ENCODE results near the gene TMEM270.

DNA sequence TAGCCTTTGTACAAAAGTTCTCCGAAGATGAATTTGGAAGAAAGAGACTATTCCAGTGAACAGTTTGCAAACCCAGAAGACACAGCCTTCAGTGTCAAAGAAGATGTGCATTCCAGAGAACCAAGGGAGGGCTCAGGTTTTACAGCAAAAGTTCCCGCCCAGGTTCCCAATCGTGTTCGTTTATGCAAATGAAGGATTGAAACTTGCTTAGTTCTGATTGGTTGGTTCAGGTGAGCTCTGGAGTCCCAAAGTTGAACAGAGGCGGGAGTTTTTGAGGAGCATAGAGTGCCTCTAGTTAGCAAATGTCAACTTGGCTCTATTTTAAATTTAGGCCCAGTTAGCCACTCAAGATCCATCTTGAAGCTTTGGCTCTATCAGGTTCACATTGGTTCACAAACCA is 51.3 kb downstream of the TMEM270 start:
- TF ChIP-seq, protein P1, sequence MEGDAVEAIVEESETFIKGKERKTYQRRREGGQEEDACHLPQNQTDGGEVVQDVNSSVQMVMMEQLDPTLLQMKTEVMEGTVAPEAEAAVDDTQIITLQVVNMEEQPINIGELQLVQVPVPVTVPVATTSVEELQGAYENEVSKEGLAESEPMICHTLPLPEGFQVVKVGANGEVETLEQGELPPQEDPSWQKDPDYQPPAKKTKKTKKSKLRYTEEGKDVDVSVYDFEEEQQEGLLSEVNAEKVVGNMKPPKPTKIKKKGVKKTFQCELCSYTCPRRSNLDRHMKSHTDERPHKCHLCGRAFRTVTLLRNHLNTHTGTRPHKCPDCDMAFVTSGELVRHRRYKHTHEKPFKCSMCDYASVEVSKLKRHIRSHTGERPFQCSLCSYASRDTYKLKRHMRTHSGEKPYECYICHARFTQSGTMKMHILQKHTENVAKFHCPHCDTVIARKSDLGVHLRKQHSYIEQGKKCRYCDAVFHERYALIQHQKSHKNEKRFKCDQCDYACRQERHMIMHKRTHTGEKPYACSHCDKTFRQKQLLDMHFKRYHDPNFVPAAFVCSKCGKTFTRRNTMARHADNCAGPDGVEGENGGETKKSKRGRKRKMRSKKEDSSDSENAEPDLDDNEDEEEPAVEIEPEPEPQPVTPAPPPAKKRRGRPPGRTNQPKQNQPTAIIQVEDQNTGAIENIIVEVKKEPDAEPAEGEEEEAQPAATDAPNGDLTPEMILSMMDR (IDR thresholded peaks at IDR 0.05) = no peak
- TF ChIP-seq MAX (CRISPR knock-in tag; IDR thresholded peaks at IDR 0.05) = no peak

Data from WTC11 (cell line).